GM23248 (cell line): Measurements from ENCODE around the gene STS.

Source experiments
- EZH2 ChIP-seq: fragments of 200-600 bp; sonication (generic); IDR thresholded peaks from 2 replicates; pipeline ENCODE4 v1.6.1; 2018; ENCODE audit warnings: antibody characterized with exemption, mild to moderate bottlenecking; ENCODE audit not compliant: insufficient read depth, poor library complexity, severe bottlenecking
- EZH2phosphoT487 ChIP-seq: fragments of 200-600 bp; sonication (generic); IDR thresholded peaks from 2 replicates; pipeline ENCODE4 v1.6.1; 2018; ENCODE audit warnings: antibody characterized with exemption, moderate library complexity, mild to moderate bottlenecking, low read depth; ENCODE audit not compliant: insufficient read depth

DNA sequence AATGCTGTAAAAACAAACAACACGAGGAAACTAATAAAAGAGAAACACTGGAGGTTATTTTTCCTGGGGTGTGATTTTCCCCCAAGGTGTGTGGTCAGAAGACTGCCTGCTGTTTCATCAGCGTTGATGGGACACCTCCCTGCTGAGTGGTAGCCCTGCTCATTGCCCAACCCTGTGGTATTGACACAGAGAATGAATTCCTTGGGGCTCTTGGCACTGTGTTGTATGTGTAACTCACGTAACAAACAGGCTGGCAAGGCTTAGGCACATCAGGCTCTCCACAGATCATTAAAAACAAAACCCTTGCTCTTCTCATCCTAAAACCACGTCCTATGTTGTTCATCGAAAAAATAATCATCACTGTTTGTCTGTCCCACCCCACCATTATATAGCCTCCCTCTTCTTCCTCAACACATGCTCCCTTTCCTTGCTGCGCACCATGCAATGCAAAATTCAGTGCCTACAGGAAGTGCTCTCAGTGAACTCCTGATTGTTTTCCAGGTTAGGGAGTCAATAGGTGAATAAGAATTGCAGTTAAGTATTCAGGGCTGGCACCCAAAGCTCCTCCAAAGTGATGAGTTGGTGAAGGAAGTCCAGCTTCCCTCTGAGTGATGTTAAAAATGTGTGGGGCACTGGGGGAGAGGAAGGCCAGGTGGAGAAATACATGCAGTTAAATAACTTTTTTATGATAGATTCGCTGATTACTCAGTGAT is 11.8 kb downstream of the STS start:
- TF ChIP-seq EZH2phosphoT487: no peak
- TF ChIP-seq EZH2: no peak
